ENCODE results near the gene SHISA6.

The SHISA6 gene

GRCh38 chr17:11558681-11559234 lies 317.7 kb downstream of the SHISA6 start:
- no peak for DNase-seq (ENCODE audit: low read depth)
- no peak overlapping the region for H3K4me3 ChIP-seq (ENCODE audit: low read length)
- no peak for TF ChIP-seq CTCF (conservative IDR thresholded peaks at IDR 0.05; ENCODE audit: low read depth, low read length)

- TF ChIP-seq CTCF (conservative IDR thresholded peaks at IDR 0.05; ENCODE audit: low read depth, low read length): no peak
- DNase-seq (ENCODE audit: low read depth): no peak
- H3K4me3 ChIP-seq (ENCODE audit: low read length): no peak overlapping the region
Observed at GRCh38 chr17:11559601-11560000, 318.6 kb downstream of the SHISA6 start.

GRCh38 chr17:11561281-11561680 lies 320.3 kb downstream of the SHISA6 start:
- DNase-seq (ENCODE audit: low read depth): no peak
- H3K4me3 ChIP-seq (ENCODE audit: low read length): no peak overlapping the region
- TF ChIP-seq CTCF (conservative IDR thresholded peaks at IDR 0.05; ENCODE audit: low read depth, low read length): no peak

- no peak for TF ChIP-seq CTCF (conservative IDR thresholded peaks at IDR 0.05; ENCODE audit: low read depth, low read length)
- no peak for DNase-seq (ENCODE audit: low read depth)
Observed at GRCh38 chr17:11561702-11562101, 320.7 kb downstream of the SHISA6 start.

GRCh38 chr17:11564589-11565380 lies 323.8 kb downstream of the SHISA6 start:
- no peak overlapping the region for H3K4me3 ChIP-seq (ENCODE audit: low read length)
- TF ChIP-seq CTCF (conservative IDR thresholded peaks at IDR 0.05; ENCODE audit: low read depth, low read length): no peak
- DNase-seq (ENCODE audit: low read depth): no peak

More at GRCh38 chr17:11561702-11562101, 320.7 kb downstream of the SHISA6 start:
- H3K4me3 ChIP-seq (ENCODE audit: low read length): no peak overlapping the region

- DNase-seq (ENCODE audit: low read depth): no peak
- H3K4me3 ChIP-seq (ENCODE audit: low read length): no peak overlapping the region
- no peak for TF ChIP-seq CTCF (conservative IDR thresholded peaks at IDR 0.05; ENCODE audit: low read depth, low read length)
Observed at GRCh38 chr17:11565591-11565990, 324.6 kb downstream of the SHISA6 start.

GRCh38 chr17:11578998-11579397 lies 338.0 kb downstream of the SHISA6 start:
- DNase-seq (ENCODE audit: low read depth): no peak
- TF ChIP-seq CTCF (conservative IDR thresholded peaks at IDR 0.05; ENCODE audit: low read depth, low read length): no peak
- H3K4me3 ChIP-seq (ENCODE audit: low read length): no peak overlapping the region
